Measurements from ENCODE around the gene TBRG1. TPM values are rescaled to one million over a fixed set of nuclear protein-coding genes. Genes with fewer than 3 reads are reported as not detected.

Gene TBRG1, protein sequence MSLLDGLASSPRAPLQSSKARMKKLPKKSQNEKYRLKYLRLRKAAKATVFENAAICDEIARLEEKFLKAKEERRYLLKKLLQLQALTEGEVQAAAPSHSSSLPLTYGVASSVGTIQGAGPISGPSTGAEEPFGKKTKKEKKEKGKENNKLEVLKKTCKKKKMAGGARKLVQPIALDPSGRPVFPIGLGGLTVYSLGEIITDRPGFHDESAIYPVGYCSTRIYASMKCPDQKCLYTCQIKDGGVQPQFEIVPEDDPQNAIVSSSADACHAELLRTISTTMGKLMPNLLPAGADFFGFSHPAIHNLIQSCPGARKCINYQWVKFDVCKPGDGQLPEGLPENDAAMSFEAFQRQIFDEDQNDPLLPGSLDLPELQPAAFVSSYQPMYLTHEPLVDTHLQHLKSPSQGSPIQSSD
- total RNA-seq (2022; extraction: Qiagen RNA extraction; ENCODE audit: low read depth) = 16.7 to 19.5 TPM (median 18.8 TPM) in 5 replicates

DNA sequence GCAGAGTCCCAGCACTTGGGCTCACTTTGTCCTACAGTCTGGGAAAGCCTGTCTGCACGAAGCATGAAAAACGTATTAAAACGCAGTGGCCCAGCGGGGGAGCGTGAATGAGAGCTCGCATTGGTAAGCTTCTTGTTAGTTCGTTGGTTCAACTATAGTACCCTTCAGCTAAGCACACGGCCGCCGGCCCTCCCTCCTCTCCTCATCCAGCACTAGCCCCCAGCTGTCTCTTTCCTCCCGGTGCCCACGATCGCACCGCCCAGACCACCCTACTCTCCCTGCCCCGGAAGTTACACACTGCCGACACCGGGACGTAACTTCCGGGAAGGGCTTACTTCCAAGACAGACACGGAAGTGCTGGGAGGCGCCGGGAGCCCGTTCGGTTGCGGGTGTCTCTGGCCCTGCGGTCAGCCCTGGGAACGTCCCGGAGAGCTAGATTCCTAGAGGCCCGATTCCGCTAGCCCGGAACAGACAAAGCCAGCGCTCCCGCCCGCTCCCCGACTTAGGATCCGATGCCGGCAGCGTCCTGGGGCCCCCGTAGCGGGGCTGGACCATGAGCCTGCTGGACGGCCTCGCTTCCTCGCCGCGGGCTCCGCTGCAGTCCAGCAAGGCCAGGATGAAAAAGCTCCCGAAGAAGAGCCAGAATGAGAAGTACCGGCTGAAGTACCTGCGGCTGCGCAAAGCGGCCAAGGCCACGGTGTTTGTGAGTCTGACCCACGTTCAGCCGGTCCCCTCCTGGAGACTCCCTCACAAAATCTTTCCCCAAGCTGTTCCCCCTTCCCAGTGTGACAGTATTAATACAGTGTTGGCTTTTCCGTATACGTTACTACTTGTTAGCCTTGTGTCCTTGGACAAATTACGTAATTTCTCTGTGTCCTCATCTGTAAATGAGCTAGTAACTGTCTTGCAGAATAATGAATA lies at the start of gene TBRG1:
Gene TBRG1 (plus strand): TSS at position 334 of the 921 bp plus-strand sequence. CDS start 220 bp downstream, at position 554.

DNA sequence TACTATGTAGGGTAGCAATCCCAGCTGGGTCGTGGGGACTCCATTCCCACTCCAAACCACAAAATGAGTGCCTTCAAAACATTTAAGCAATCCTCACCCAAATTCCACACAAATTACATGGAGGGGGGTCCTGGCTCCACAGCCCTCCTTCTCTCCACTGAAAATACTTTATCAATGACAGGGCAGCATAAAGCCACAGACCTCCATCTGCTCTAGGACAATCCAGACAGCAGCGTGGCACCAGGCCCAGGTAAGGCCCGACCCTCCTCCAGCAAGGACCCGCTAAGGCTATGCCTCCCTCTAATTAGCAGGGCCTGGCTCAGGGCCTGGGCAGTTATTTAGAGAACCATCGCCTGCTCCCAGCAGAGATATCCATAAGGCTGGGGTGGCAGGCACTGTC lies 11.6 kb upstream of the TBRG1 start, which contains the start of gene PANX3:
Gene PANX3 (plus strand): TSS at position 365 of the 400 bp plus-strand sequence. CDS start 129 bp downstream, outside the sequence.

GRCh38 chr11:124673333-124674167 lies 50.9 kb downstream of the TBRG1 start, which contains the start of the genes SIAE and SPA17:
TSS of gene SIAE (minus strand) at chr11:124673739. CDS start at chr11:124673708, 31 bp downstream.
TSS of gene SPA17 (plus strand) at chr11:124673904. CDS start at chr11:124675265, 1,361 bp downstream.

Other genes starting within 250 kb of the TBRG1 start
- gene OR8B2, start 238.4 kb upstream of the TBRG1 start, total RNA-seq (2022; extraction: Qiagen RNA extraction; ENCODE audit: low read depth) = not detected in 5 replicates
- gene OR8B3, start 223.8 kb upstream of the TBRG1 start, total RNA-seq (2022; extraction: Qiagen RNA extraction; ENCODE audit: low read depth) = not detected in 5 replicates
- not detected in 5 replicates for gene OR8B4, start 198.0 kb upstream of the TBRG1 start, total RNA-seq (2022; extraction: Qiagen RNA extraction; ENCODE audit: low read depth)
- gene OR8B8, start 177.2 kb upstream of the TBRG1 start, total RNA-seq (2022; extraction: Qiagen RNA extraction; ENCODE audit: low read depth) = not detected in 5 replicates
- not detected in 5 replicates for gene OR8B12, start 79.2 kb upstream of the TBRG1 start, total RNA-seq (2022; extraction: Qiagen RNA extraction; ENCODE audit: low read depth)
- gene OR8A1, start 52.9 kb upstream of the TBRG1 start, total RNA-seq (2022; extraction: Qiagen RNA extraction; ENCODE audit: low read depth) = not detected in 5 replicates
- not detected in 5 replicates for gene PANX3, start 11.4 kb upstream of the TBRG1 start, total RNA-seq (2022; extraction: Qiagen RNA extraction; ENCODE audit: low read depth)
- 13.0 to 17.1 TPM (median 14.1 TPM) in 5 replicates for gene SIAE, start 50.9 kb downstream of the TBRG1 start, total RNA-seq (2022; extraction: Qiagen RNA extraction; ENCODE audit: low read depth)
- gene SPA17, start 51.0 kb downstream of the TBRG1 start, total RNA-seq (2022; extraction: Qiagen RNA extraction; ENCODE audit: low read depth) = 17.6 to 24.9 TPM (median 19.6 TPM) in 5 replicates
- gene NRGN, start 117.1 kb downstream of the TBRG1 start, total RNA-seq (2022; extraction: Qiagen RNA extraction; ENCODE audit: low read depth) = 5.5 to 11.1 TPM (median 9.1 TPM) in 5 replicates
- 0.08 TPM in 1 of 5 replicates, not detected in the others for gene VSIG2, start 129.4 kb downstream of the TBRG1 start, total RNA-seq (2022; extraction: Qiagen RNA extraction; ENCODE audit: low read depth)
- 9.0 to 12.4 TPM (median 10.5 TPM) in 5 replicates for gene ESAM, start 139.4 kb downstream of the TBRG1 start, total RNA-seq (2022; extraction: Qiagen RNA extraction; ENCODE audit: low read depth)
- 4.5 to 5.8 TPM (median 5.4 TPM) in 5 replicates for gene MSANTD2, start 177.5 kb downstream of the TBRG1 start, total RNA-seq (2022; extraction: Qiagen RNA extraction; ENCODE audit: low read depth)
- 1.8 to 3.6 TPM (median 2.7 TPM) in 5 replicates for gene ROBO3, start 242.6 kb downstream of the TBRG1 start, total RNA-seq (2022; extraction: Qiagen RNA extraction; ENCODE audit: low read depth)

Data from A549 treated with DMSO at 1 μM for 4 hours (cell line).